ENCODE results near the gene NDUFAF2. TPM values are rescaled to one million over a fixed set of nuclear protein-coding genes. Genes with fewer than 3 reads are reported as not detected.

NDUFAF2 gene
- total RNA-seq, 1 experiment from 2014 or later, result 44.5 TPM

DNA sequence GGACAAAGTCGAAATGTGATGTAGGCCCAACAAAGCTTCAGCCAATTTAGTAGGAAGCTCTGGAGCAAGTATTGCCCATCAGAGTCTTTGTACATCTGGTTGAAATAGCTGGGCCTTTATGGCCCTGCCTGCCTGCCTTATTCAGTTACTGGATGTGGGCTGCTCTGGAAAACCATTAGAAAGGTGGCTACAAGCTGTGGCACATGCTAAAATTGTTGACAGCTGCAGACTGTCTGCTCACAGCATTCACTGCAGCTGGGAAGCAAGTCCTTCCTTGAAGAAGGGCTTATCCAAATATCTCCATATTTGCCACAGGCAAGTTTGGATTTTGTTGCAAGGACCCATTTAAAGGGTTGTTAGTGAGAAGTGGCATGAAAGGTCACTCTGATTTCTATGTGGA is 192.8 kb downstream of the NDUFAF2 start:
- no peaks in the 10 kb centered on the region for H3K36me3 Mint-ChIP-seq (ENCODE audit: insufficient read depth, unreplicated experiment)
- no peaks in the 10 kb centered on the region for H3K9me3 Mint-ChIP-seq (ENCODE audit: low read depth, unreplicated experiment)
- TF ChIP-seq, protein P1, sequence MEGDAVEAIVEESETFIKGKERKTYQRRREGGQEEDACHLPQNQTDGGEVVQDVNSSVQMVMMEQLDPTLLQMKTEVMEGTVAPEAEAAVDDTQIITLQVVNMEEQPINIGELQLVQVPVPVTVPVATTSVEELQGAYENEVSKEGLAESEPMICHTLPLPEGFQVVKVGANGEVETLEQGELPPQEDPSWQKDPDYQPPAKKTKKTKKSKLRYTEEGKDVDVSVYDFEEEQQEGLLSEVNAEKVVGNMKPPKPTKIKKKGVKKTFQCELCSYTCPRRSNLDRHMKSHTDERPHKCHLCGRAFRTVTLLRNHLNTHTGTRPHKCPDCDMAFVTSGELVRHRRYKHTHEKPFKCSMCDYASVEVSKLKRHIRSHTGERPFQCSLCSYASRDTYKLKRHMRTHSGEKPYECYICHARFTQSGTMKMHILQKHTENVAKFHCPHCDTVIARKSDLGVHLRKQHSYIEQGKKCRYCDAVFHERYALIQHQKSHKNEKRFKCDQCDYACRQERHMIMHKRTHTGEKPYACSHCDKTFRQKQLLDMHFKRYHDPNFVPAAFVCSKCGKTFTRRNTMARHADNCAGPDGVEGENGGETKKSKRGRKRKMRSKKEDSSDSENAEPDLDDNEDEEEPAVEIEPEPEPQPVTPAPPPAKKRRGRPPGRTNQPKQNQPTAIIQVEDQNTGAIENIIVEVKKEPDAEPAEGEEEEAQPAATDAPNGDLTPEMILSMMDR (IDR thresholded peaks at IDR 0.05; ENCODE audit: unreplicated experiment), result no peak
- H3K4me1 Mint-ChIP-seq (ENCODE audit: low read depth, unreplicated experiment), result peaks cover 15% of the 10 kb centered on the region
- H3K4me3 Mint-ChIP-seq (ENCODE audit: low read depth, unreplicated experiment), result no peak overlapping the region
- DNase-seq, result no peak
- no TSS peak for BruUV-seq (replicated peaks)
- CTCF ChIA-PET, result interaction anchor here (0.6 kb wide), 1 partner anchor 141 kb away, joined by 3 read pairs; no protein-coding TSS in a partner anchor
- no peak overlapping the region for H3K27ac Mint-ChIP-seq (ENCODE audit: unreplicated experiment)
- intact Hi-C loops (cut with micrococcal nuclease; ENCODE audit: unreplicated experiment), result loop anchor here (5.0 to 10.0 kb wide), 2 partner anchors 81 to 183 kb away; no protein-coding TSS in a partner anchor
- H3K27me3 Mint-ChIP-seq (ENCODE audit: unreplicated experiment), result no peaks in the 10 kb centered on the region

DNA sequence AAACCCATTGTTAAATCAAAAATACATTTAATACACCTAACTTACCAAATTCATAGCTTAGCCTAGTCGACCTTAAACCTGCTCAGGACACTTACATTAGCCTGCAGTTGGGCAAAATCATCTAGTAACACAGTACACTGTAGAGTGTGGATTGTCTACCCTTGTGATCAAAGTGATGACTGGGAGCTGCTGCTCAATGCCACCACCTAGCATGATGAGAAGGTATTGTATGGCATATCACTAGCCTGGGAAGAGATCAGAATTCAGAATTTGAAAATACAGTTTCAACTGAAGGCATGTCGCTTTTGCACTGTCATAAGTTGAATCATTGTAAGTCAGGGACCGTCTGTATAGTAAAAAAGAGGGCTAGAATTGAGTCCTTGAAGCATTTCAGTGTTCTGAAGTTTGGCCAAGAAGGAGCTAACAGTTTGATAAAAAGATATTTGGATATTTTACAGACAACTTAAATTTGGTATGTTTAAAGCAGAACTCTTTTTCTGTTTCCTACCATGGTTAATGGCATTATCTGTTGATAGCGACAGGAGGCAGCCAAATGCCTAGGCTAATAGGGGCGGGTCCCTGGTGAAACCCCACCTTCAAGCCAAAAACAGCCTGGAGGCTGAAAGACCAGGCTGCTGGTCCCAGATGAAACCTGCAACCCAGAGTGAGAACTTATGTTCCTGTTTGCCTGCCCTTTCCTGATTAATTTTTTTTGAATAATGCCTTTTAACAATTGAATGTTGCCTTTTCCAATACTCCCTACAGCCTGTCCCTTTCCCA is 194.3 kb downstream of the NDUFAF2 start:
- H3K4me3 Mint-ChIP-seq (ENCODE audit: low read depth, unreplicated experiment), result no peak overlapping the region
- intact Hi-C loops (cut with micrococcal nuclease; ENCODE audit: unreplicated experiment), result loop anchor here (5.0 to 10.0 kb wide), 2 partner anchors 82 to 184 kb away; no protein-coding TSS in a partner anchor
- CTCF ChIA-PET, result no interaction called here
- no peaks in the 10 kb centered on the region for H3K27me3 Mint-ChIP-seq (ENCODE audit: unreplicated experiment)
- TF ChIP-seq, protein P1 (IDR thresholded peaks at IDR 0.05; ENCODE audit: unreplicated experiment), result no peak
- H3K4me1 Mint-ChIP-seq (ENCODE audit: low read depth, unreplicated experiment), result peaks cover 14% of the 10 kb centered on the region
- BruUV-seq (replicated peaks), result no TSS peak
- no peaks in the 10 kb centered on the region for H3K9me3 Mint-ChIP-seq (ENCODE audit: low read depth, unreplicated experiment)
- DNase-seq, result no peak
- H3K36me3 Mint-ChIP-seq (ENCODE audit: insufficient read depth, unreplicated experiment), result no peaks in the 10 kb centered on the region
- no peak overlapping the region for H3K27ac Mint-ChIP-seq (ENCODE audit: unreplicated experiment)

DNA sequence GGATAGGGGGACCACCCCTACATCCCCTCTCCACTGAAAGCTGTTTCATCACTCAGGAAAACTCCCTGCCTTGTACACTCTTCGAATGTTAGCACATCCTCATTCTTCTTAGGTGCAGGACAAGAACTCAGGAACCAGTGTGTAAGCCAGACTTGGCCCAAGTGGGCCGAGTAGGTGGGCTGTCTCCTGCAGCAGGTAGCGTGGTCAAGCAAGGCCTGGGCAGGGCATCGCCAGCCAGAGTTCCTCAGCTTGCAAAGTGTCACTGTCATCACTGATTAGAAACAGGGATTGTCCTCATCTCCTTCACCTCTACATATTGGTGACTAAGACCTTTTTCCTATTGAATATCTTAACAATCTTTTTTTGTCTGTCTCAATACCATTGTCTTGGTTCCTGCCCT is 194.9 kb downstream of the NDUFAF2 start:
- H3K27me3 Mint-ChIP-seq (ENCODE audit: unreplicated experiment), result no peaks in the 10 kb centered on the region
- no peak overlapping the region for H3K27ac Mint-ChIP-seq (ENCODE audit: unreplicated experiment)
- H3K4me3 Mint-ChIP-seq (ENCODE audit: low read depth, unreplicated experiment), result no peak overlapping the region
- no TSS peak for BruUV-seq (replicated peaks)
- no peak for DNase-seq
- CTCF ChIA-PET, result no interaction called here
- intact Hi-C loops (cut with micrococcal nuclease; ENCODE audit: unreplicated experiment), result loop anchor here (5.0 to 10.0 kb wide), 2 partner anchors 83 to 185 kb away; no protein-coding TSS in a partner anchor
- peaks cover 14% of the 10 kb centered on the region for H3K4me1 Mint-ChIP-seq (ENCODE audit: low read depth, unreplicated experiment)
- TF ChIP-seq, protein P1 (IDR thresholded peaks at IDR 0.05; ENCODE audit: unreplicated experiment), result no peak
- H3K36me3 Mint-ChIP-seq (ENCODE audit: insufficient read depth, unreplicated experiment), result no peaks in the 10 kb centered on the region
- H3K9me3 Mint-ChIP-seq (ENCODE audit: low read depth, unreplicated experiment), result no peaks in the 10 kb centered on the region

DNA sequence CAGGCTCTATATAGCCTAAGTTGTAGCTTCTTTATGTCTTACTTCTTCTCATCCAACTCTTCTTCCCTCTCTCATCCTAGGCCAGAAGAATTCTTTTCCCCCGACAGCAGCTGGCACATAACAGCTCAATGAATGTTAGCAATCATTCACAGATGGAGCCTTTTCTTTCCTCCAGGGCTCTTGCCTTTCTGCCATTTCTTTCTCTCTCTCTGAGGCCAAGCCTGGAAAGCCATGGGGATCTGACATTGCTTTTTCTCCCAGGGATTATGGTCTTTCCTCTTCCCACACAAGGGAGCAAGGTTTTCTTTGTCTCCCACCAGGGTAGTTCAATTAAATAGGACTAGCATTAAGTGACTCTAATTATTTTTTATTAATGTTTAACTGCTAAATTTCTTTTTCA is 196.8 kb downstream of the NDUFAF2 start:
- Mint-ChIP-seq H3K27ac (ENCODE audit: unreplicated experiment) (no peak overlapping the region), H3K27me3 (ENCODE audit: unreplicated experiment) (no peaks in the 10 kb centered on the region)
- BruUV-seq (replicated peaks), result no TSS peak

More for the DNA sequence above, 196.8 kb downstream of the NDUFAF2 start:
- TF ChIP-seq, protein P1 (IDR thresholded peaks at IDR 0.05; ENCODE audit: unreplicated experiment), result no peak
- H3K4me3 Mint-ChIP-seq (ENCODE audit: low read depth, unreplicated experiment), result no peak overlapping the region
- CTCF ChIA-PET, result no interaction called here
- no peak for DNase-seq
- no peaks in the 10 kb centered on the region for H3K9me3 Mint-ChIP-seq (ENCODE audit: low read depth, unreplicated experiment)
- H3K4me1 Mint-ChIP-seq (ENCODE audit: low read depth, unreplicated experiment), result peaks cover 14% of the 10 kb centered on the region
- no peaks in the 10 kb centered on the region for H3K36me3 Mint-ChIP-seq (ENCODE audit: insufficient read depth, unreplicated experiment)
- intact Hi-C loops (cut with micrococcal nuclease; ENCODE audit: unreplicated experiment), result no loop called here

Measured in Calu3 (cell line).